ENCODE data around the gene SAPCD2.

SAPCD2 gene

GRCh38 chr9:137089232-137089947 lies 19.0 kb upstream of the SAPCD2 start:
- H3K9me3 ChIP-seq = no peaks in the 10 kb centered on the region
- H3K36me3 ChIP-seq = peaks cover 22% of the 10 kb centered on the region
- no peak overlapping the region for H3K4me3 ChIP-seq (ENCODE audit: low read depth in 1 of 2, low read length in 1 of 2)
- no peak overlapping the region for H3K27ac ChIP-seq
- H3K27me3 ChIP-seq = peaks cover 4% of the 10 kb centered on the region
- TF ChIP-seq CTCF (IDR thresholded peaks at IDR 0.05) = no peak
- H3K4me1 ChIP-seq (ENCODE audit: control insufficient read depth in 1 of 2, insufficient read depth in 1 of 2, low read depth in 1 of 2, low read length in 1 of 2) = peaks cover 25 to 27% of the 10 kb centered on the region in 2 experiments

GRCh38 chr9:137088121-137088520 lies 17.8 kb upstream of the SAPCD2 start:
- peaks cover 22% of the 10 kb centered on the region for H3K36me3 ChIP-seq
- no peaks in the 10 kb centered on the region for H3K9me3 ChIP-seq
- peak overlapping the region in 1 of 2 experiments; percentile 92 for H3K4me3 ChIP-seq (ENCODE audit: low read depth in 1 of 2, low read length in 1 of 2)

GRCh38 chr9:137087409-137087925 lies 17.1 kb upstream of the SAPCD2 start:
- H3K4me1 ChIP-seq (ENCODE audit: control insufficient read depth in 1 of 2, insufficient read depth in 1 of 2, low read depth in 1 of 2, low read length in 1 of 2) = peaks cover 25 to 27% of the 10 kb centered on the region in 2 experiments

More at GRCh38 chr9:137088121-137088520, 17.8 kb upstream of the SAPCD2 start:
- TF ChIP-seq CTCF (IDR thresholded peaks at IDR 0.05) = no peak
- H3K27ac ChIP-seq = no peak overlapping the region
- peaks cover 25 to 27% of the 10 kb centered on the region in 2 experiments for H3K4me1 ChIP-seq (ENCODE audit: control insufficient read depth in 1 of 2, insufficient read depth in 1 of 2, low read depth in 1 of 2, low read length in 1 of 2)
- H3K27me3 ChIP-seq = peaks cover 4% of the 10 kb centered on the region

GRCh38 chr9:137086531-137087408 lies 16.4 kb upstream of the SAPCD2 start, which contains the start of gene MAN1B1:
Gene MAN1B1 (plus strand): TSS chr9:137086985. CDS start chr9:137087000, 15 bp downstream.
- Histone ChIP-seq H3K4me1 (ENCODE audit: control insufficient read depth in 1 of 2, insufficient read depth in 1 of 2, low read depth in 1 of 2, low read length in 1 of 2) (peaks cover 25 to 27% of the 10 kb centered on the region in 2 experiments), H3K36me3 (peaks cover 15% of the 10 kb centered on the region), H3K9me3 (no peaks in the 10 kb centered on the region), H3K27ac (peak within 1 kb of the TSS; percentile 94), H3K4me3 (ENCODE audit: low read depth in 1 of 2, low read length in 1 of 2) (peak within 1 kb of the TSS; percentile 82 to 92), H3K27me3 (peaks cover 4% of the 10 kb centered on the region)
- peak; percentile 53 for TF ChIP-seq CTCF (IDR thresholded peaks at IDR 0.05)

More at GRCh38 chr9:137087409-137087925, 17.1 kb upstream of the SAPCD2 start:
- H3K4me3 ChIP-seq (ENCODE audit: low read depth in 1 of 2, low read length in 1 of 2) = peak overlapping the region; percentile 82 to 92
- H3K9me3 ChIP-seq = no peaks in the 10 kb centered on the region
- peaks cover 15% of the 10 kb centered on the region for H3K36me3 ChIP-seq
- H3K27ac ChIP-seq = peak overlapping the region; percentile 94
- H3K27me3 ChIP-seq = peaks cover 4% of the 10 kb centered on the region
- TF ChIP-seq CTCF (IDR thresholded peaks at IDR 0.05) = no peak

GRCh38 chr9:137085920-137086530 lies 15.7 kb upstream of the SAPCD2 start:
- Histone ChIP-seq H3K9me3 (no peaks in the 10 kb centered on the region), H3K4me3 (ENCODE audit: low read depth in 1 of 2, low read length in 1 of 2) (peak overlapping the region; percentile 82 to 92), H3K27me3 (peaks cover 4% of the 10 kb centered on the region), H3K36me3 (peaks cover 15% of the 10 kb centered on the region), H3K4me1 (ENCODE audit: control insufficient read depth in 1 of 2, insufficient read depth in 1 of 2, low read depth in 1 of 2, low read length in 1 of 2) (peaks cover 25 to 27% of the 10 kb centered on the region in 2 experiments), H3K27ac (peak overlapping the region; percentile 94)
- no peak for TF ChIP-seq CTCF (IDR thresholded peaks at IDR 0.05)
